ENCODE measurements around the gene PRICKLE2.

DNA sequence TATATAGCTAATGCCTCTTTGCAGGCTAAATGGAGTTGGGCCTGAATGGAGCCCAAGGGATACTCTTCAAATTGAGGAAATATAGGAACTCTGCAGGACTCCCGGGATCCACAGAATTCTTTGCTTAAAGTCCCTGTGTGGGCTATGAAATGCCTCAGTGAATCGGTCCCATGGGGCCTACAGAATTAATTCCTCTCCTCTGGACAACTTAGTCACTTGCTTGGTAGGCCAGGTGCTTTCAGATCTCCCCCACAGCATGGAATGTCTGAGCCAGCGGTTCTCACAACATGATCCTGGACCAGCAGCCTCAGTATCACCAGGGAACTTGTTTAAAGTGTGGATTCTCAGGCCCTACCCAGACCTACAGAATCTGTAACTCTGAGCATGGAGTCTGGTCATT lies 15.1 kb upstream of the PRICKLE2 start:
- TF ChIP-seq CTCF (IDR thresholded peaks at IDR 0.05; ENCODE audit: low read depth, low read length, poor library complexity, severe bottlenecking) (no peak), EZH2phosphoT487 (IDR thresholded peaks at IDR 0.05; ENCODE audit: borderline replicate concordance, low read length) (no peak)

Data from DOHH2 (cell line).